Stimulated activated CD8-positive, alpha-beta memory T cell treated with anti-CD3 and anti-CD28 coated beads, Interleukin-7, amount 100 ng/mL, for 1 hour (primary cell): Measurements from ENCODE around the gene PARD3.

Experiments used
- DNase-seq, 2 donors: peaks; one replicate each; pipeline ENCODE4 v3.0.0-alpha.2; 2020; ENCODE audit warnings: low read depth in 2 of 2

PARD3 gene

DNA sequence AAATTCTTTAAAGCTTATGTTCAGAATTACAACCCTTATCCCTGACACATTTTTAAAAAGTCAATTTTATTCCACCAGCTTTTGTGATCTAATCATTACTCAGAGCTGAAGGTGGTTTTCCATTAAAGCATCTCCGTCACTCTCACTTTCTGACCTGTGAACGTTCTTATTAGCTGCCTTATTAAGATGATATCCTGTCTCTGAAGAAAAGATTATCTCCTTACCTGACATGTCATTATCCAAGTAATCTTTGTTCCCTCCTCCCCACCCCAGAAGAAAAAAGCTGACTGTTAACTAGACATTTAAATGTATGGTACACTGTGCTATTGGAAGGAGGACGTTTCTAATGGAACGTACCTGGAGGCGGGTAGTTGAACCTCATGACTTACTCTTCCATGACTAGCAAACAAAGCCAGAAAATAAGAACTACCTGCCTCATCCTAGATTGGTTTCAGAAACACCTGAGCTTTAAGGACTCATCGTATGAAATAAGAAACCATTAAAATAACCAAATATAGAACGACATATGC, 708.7 kb downstream of the PARD3 start:
- no peak for DNase-seq

DNA sequence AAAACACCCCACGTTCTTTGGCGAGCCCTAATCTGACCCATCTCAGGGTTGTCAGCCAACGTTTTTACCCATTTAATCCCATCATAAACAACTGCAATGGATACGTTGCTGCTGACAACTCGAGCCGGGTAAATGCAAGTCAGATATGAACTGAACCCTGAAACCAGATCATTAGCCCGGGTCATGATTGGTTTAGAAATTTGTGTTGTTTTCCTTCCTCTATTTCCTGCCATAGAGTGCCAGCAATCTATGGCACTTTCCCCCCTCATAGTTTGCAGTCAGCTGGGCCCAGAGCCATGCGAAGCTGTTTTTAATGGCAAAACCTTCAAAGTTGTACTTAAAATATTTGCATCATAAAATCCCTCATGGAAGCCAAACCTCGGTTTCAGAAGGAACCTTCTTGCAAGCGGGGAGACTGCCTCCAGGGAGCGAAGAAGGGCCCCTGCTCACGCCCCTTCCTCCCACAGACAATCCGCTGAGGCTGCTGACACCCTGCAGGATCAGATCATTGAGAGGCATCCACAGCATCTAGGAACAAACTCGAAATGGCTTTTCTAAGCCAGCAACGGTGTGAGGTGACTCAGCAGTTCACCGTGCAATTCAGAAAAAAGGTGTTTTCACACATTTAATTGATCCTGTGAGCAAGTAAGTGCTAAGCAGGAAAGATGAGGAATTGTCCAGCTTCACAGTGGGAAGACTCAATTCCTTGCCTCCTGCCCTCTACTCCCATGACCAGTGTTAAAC, 710.1 kb downstream of the PARD3 start:
- DNase-seq, result no peak

DNA sequence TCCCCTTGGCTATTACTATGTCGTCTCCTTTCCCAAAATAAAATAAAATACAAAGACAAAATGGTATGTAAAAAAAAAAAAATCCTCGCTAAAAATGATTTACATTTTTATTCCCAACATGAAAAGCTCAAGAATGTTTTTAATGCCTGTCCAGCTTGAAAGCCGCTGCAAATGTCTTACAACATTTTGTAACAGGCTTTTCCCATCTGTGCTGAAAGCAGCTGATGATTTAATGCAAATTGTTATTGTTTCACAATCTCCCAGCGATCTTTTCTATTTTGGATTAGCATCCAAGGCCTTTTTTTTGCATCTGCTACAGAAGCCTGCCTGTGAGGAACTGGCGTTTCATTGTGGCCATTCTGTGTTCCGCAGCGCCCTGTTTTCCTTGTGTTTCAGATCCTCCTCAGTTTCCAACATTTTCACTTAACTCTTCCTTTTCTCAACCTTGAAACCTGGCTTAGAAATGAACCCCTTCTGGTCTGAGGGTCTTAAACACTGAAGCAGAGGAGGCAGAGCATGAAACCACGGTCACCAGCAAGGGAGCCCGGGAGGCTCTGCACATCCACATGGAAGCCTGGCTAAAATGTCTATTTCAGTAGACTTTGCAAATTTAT, 712.1 kb downstream of the PARD3 start:
- no peak for DNase-seq

DNA sequence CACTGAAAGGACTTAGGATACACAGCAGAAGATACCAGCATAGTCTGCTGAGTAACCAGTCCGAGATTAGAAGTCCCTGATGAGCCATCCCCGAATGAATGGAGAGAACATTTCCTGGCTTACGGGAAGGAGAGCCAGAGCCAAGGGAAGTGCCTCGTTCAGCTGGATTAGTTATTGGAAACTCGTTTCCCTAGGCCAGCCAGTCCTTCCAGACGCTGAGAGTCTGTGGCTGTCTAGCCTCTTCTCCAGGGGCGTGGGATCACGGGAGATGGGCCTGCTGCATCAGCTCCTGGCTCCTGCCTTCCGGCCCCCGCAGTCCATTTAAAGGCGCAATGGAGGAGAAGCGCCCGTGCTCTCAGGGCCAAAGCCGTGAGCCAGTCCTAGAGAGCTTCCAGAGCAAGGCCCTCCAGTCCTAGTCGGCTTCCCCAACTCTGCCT, 712.8 kb downstream of the PARD3 start:
- DNase-seq, result no peak

DNA sequence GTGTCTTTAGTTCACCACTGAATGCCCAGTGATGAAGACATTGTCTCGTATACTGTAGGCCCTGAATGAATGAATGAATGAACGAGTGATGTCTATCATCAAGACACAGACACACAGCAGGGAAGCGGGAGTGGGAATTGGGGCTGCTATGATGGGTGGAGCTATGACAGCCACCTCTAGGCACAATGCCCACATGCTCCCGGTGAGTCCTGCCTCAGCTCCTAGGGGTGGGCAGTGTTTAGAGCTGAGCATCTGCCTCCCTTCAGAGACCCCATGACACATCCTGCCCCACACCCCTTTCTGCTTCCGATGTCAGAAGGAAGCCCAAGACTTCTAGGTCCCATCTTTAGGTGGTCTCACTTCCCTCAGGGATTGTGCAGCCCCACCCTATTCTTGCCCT, 714.1 kb downstream of the PARD3 start:
- no peak for DNase-seq

DNA sequence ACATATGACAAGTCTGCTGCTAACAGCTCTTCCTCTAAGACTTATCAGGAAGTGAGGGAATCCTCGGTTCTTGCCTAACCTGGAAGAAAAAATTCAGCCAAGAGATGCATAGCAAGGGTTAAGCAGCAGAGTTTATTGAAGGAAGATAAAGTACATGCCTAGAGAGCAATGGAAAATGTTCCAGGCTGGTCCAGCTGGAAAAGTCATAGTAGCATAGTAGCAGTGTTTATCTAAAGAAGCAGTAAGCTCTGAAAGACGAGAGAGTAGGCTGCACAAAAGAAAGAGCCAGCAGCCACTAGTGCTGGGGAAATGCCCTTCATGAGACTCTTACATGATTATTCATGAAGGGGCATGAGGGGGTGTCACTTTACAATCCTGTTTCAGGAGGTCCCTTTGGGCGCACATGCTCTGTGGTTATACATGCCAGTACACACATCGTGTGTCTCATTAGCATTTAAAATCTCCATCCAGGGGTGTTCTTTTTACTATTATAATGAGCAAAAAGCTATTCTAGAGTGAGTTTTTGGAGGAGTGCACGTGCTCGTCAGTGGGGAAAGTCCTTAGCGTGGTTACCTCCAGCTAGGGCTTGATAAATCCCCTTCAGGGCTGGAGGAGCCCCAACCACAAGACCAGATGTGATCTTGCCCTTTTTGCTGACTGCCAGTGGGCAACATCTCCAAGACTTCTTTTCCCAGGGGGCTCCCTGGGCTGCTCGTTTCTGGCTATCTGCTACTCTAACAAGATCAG, 716.1 kb downstream of the PARD3 start:
- DNase-seq, result no peak

DNA sequence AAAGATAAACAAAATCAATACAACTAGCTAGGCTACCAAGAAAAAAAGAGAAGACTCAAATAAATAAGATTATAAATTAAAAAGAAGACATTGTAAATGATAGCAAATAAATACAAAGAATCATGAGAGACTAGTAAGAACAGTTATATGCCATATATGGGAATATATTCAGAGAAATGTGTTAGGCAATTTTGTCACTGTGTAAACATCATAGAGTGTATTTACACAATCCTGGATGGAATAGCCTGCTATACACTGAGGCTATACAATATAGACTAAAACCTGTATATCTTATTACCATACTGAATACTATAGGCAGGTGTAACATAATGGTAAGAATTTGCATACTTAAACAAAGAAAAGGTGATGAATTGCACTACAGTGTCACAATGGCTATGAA, 717.4 kb downstream of the PARD3 start:
- no peak for DNase-seq

DNA sequence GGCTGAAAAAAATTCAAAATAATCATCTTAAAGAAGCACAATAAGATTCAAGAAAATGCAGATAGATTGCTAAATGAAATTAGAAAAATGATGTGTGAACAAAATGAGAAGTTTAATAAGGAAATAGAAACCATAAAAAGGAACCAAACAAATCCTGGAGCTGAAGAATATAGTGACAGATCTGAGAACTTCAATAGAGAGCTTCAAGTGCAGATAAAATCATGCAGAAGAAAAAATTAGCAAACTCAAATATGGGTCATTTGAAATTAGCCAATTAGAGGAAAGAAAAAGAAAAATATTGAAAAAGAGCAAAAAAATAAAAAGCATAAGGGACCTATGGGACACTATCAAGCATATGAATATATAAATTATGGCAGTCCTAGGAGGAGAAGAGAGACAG, 720.1 kb downstream of the PARD3 start:
- DNase-seq, result no peak

DNA sequence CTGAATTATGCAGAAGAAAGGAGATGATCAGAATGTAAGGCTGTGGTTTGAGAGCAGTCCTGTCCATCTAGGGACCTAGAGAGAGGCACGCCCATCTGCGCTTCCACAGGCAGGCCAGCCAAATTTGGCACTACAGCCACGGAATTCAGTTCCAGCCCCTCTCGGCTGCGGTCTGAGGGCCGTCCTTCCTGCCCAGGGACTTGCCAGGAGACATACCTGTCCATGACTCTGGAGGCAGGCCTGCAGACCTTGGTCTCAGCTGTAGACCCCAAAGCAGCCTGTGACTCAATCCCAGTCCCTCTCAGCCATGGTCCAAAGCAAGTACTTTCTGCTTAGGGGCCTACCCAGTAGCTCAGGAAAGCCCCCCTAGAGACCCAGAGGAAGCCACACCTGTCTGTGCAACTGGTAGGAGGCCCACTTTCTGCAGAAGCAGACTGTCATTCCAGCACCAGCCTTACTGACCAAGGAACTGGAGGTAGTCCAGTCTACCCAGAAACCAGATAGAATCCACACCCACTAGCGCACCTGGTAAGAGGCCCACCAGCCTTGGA, 720.9 kb downstream of the PARD3 start:
- no peak for DNase-seq

DNA sequence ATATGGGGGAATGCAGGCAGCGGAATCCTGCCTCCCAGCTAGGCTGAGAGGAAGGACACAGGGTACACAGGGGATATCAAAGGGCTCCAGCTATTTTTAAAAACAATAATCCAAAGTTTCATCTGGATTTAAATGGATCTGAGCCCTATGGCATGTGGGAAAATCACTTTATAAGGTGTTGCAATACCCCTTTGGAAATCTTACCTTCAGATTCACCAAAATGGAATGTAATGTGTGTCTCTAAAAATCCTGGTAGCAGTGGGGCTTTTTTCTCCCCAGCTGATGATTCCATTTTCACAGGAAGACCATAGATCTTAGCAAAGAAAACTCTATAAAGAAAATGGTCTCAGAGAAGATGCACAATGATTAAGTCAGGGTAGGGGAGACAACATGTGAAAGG, 722.2 kb downstream of the PARD3 start:
- no peak for DNase-seq

DNA sequence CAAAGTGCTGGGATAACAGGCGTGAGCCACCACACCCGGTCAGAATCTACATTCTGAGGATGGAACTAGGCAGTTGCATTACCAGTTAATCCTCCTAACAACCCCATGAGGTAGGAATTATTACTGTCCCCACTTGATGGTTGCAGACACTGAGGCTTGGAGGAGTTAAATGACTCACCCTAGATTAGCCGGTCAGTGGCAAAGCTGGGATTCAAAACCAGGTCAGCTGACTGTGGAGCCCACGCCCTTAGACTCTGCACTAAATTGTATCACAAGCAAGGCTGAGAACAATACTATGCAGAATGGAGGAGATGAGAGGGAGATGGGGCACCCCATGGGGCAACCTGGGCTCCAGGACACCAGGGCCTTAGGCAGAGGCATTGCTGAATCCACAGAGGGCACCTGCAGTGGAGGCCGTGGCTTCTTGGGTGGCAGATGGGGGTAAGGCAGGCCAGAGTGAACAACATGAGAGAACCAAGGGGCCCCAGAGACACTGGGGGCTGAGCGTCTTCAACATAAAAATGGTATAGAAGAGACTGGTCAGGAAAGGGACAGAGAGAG, 723.4 kb downstream of the PARD3 start:
- no peak for DNase-seq

DNA sequence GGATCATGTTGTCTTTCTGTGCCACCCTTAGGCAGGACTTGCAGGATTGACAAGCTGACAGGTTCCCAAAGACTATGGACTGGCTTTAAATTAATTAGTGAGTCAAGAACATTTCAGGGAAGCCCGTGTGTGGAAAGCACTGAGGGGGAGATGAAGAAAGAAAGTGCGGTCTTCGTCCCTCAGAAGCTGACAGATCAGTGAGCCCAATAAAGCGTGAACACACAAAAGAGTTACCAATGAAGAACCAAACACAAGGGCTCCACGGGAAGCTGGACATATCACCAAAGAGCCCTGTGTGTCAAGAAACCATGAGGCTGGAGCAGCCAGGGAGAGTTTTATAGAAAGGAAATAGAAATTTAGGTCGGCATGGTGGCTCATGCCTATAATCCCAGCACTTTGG, 725.8 kb downstream of the PARD3 start:
- no peak for DNase-seq

DNA sequence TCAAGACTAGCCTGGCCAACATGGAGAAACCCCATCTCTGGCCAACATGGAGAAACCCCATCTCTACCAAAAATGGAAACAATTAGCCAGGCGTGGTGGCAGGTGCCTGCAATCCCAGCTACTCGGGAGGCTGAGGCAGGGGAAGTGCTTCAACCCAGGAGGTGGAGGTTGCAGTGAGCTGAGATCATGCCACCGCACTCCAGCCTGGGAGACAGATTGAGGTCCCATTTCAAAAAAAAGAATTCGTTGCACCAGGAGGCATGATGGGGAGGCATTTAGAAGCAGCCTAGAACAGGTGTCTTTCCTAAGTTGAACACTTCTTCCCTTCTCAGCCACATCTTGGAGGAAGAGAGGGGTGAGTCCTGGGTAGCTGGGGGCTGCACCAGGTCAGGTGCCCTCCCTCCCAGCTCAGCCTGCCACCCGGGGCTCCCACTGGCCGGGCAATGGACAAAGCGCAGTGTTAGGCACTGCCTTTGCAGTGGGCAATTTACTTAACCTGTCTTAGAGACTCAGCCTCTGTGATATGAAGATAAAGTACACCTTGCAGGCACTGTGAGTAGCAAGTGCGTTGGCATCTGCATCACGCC, 726.8 kb downstream of the PARD3 start:
- DNase-seq, result no peak

DNA sequence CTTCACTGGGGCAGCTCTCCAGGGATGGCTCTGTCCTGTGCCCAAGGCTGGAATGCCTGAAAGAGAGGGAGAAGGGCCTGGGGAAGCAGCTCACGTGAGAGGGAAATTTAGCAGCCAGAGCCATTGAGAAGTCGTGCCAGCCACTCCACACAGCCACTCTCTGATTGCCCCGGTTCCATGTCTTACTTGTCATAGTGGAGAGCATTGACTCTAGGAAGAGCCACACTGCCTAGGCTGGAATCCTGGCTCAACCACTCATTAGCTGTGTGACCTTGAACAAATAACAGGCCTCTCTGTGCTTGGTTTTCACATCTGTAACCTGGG, 728.0 kb downstream of the PARD3 start:
- no peak for DNase-seq

DNA sequence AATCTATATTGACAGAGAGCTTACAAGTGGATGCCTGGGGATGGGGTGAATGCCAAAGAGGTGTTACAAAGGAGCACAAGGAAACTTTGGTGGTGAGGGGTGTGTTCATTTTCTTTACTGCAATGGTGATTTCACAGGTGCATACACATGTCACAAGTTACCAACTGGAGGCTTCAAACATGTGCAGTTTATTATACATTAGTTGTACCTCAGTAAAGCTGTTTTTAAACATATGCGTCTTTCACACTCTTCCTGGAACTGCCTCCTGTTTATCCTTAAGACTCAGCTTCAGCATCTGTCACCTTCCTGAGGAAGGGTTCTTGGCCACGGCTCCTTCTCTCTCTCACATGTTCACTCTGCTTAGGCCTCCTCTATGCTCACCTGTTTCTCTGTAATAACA, 731.5 kb downstream of the PARD3 start:
- DNase-seq, result no peak

DNA sequence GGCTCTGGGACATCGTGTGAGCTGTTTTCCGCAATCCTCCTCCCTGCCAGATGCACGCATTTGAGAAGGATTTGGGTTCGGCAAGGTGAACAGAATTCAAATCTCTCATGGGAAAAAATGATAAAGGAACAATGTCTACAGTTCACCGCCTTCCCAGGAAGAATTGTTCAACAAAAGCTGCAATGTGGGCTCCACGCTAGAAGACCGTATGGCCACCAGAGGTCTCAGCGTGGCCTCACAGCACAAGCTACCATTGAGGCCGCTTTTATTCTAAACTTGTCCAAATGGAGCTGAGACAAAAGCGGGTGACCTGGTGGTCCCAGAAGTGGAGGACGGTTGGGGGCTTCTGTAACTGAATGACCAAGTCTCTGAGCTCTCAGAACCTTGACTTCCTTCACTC, 733.1 kb downstream of the PARD3 start:
- no peak for DNase-seq

DNA sequence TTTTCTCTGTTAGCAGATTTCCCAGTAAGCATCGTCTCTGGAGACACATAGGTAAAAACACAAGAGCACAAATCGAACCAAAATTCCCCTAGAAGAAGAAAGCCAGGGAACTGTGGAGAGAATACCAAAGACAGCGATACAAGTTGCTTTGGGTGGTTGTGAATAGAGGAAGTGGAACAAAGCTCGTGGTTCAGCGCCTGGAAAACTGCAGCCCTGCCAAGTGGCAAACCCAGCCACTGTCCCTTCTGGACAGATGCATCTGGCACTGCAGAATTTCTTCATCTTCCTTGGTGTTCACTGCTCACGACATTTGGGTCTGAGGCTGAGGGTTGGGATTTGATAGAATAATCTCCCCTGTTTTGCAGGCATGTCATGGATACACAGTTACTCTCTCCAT, 733.8 kb downstream of the PARD3 start:
- no peak for DNase-seq

DNA sequence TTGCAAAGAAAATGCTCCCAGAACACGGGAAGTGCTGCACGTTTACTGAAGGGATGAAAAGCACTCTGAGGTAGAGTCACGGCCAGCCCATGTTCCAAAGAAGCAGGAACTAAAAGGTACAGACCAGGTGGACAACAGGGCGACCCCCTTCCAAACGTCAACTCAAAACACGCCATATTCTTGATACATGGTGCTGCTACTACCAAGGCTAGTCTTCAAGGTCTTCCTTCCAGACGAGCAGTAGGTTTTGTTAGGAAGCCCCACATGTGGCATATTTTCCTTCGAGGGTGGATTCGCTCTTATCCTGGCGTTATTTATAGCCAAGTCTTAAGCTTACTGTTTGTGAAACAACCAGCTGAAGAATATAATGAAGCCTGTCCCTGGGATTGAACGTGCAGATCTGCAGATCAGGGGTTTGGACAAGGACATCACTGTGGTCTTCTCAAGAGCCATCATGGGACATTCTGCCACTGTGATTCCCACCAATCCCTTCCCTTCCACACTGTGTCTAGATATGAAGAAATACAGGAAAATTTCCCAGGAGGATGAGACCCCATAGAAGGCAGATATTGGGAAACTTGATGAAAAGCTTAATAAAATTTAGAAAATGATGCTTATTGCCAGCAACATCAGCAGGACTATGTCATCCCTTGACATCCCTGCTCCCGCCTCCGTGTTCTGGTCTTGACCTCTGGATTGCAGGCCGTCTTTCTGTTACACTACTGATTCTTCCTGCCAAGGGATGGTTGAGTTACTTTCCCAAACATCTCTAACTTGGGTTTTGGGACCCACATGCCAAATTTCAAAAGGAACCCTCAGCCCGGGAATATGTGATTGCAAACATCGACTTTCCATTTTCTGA, 734.4 kb downstream of the PARD3 start:
- no peak for DNase-seq

DNA sequence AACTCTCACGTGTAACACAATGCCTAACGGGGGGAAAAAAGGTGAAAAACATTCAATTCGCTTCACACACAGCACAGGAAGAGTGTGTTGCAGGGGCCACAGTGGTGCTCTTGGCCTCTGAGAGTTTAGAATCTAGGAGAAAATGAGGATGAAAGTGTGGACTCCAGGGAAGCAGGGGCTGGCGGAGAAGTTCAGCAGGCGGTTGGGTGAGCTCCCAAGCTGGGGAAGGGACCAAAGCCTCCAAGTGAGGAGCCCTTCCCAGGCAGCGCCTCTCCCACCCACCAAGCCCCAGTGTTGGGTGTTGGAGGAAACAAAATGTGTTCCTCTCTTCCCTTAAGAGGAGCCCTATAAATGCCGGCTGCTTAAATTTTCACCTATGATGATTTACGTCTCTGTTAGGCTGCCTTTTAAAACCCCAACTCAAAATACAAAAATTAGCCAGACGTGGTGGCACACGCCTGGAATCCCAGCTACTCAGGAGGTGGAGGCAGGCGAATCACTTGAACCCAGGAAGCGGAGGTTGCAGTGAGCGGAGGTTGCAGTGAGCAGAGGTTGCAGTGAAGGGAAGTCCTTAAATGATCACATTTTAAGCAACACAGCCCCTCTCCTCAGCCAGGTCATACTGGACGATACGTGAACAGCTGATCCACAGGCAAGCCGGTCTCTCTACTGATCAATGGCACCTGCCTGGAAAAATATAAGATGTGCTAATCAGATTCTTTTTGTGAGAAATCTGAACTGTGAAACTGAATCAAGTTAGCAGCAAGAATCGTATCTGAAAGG, 735.2 kb downstream of the PARD3 start:
- no peak for DNase-seq
